ENCODE measurements around the gene DLGAP3.

- TF ChIP-seq, protein P1, sequence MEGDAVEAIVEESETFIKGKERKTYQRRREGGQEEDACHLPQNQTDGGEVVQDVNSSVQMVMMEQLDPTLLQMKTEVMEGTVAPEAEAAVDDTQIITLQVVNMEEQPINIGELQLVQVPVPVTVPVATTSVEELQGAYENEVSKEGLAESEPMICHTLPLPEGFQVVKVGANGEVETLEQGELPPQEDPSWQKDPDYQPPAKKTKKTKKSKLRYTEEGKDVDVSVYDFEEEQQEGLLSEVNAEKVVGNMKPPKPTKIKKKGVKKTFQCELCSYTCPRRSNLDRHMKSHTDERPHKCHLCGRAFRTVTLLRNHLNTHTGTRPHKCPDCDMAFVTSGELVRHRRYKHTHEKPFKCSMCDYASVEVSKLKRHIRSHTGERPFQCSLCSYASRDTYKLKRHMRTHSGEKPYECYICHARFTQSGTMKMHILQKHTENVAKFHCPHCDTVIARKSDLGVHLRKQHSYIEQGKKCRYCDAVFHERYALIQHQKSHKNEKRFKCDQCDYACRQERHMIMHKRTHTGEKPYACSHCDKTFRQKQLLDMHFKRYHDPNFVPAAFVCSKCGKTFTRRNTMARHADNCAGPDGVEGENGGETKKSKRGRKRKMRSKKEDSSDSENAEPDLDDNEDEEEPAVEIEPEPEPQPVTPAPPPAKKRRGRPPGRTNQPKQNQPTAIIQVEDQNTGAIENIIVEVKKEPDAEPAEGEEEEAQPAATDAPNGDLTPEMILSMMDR (IDR thresholded peaks at IDR 0.05; ENCODE audit: poor library complexity, severe bottlenecking) = no peak
- no peak for TF ChIP-seq EZH2 (IDR thresholded peaks at IDR 0.05; ENCODE audit: borderline replicate concordance, insufficient read depth, low read length, poor library complexity, severe bottlenecking)
- TF ChIP-seq RAD21 (conservative IDR thresholded peaks at IDR 0.05) = peak; percentile 12
- TF ChIP-seq REST (IDR thresholded peaks at IDR 0.05; ENCODE audit: borderline replicate concordance) = no peak
- peak; percentile 26 for TF ChIP-seq POLR2AphosphoS5 (IDR thresholded peaks at IDR 0.05)
- no peak for TF ChIP-seq TAF1 (IDR thresholded peaks at IDR 0.05; ENCODE audit: low read depth)
- TF ChIP-seq MXI1 (conservative IDR thresholded peaks at IDR 0.05; ENCODE audit: poor library complexity, severe bottlenecking) = peak; percentile 77
- no peak for TF ChIP-seq EP300 (conservative IDR thresholded peaks at IDR 0.05; ENCODE audit: poor library complexity, severe bottlenecking)
Measured at GRCh38 chr1:34928699-34929496, 552 bp downstream of the DLGAP3 start.
